HK-2 (cell line): ENCODE results near the gene PPP5C.
"Not testable (repeated sequence)": the region's sequence is repeated elsewhere in the genome, so short reads cannot be mapped to it uniquely, and the experiment has no call there.

ENCODE experiments used
- DNase-seq: peaks from one replicate; pipeline ENCODE4 v3.0.0-alpha.2; 2018; ENCODE audit not compliant: unreplicated experiment

Gene PPP5C

DNA sequence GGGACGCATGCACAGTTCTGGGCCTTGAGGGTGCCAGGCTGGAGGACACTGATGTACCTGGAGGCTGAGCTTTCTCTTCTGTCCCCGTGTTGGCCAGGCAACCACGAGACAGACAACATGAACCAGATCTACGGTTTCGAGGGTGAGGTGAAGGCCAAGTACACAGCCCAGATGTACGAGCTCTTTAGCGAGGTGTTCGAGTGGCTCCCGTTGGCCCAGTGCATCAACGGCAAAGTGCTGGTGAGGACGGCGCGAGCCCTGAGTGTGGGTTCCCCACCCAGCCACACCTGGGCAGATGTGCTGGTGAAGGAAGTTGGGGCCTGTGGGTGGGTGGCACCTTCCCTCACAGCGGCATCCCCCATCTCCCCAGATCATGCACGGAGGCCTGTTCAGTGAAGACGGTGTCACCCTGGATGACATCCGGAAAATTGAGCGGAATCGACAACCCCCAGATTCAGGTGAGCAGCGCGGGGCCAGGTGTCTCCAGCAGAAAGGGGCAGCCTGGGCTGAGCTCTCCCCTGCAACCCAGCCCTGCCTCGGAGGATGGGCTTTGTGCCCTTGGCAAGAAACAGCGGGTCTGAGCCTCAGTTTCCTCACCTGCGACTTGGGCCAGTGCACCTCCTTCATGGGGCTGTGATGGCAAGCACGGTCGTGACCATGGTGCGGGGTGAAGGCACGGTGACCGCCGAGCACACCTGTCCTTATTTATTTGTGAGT, 40.3 kb downstream of the PPP5C start:
- DNase-seq: no peak

DNA sequence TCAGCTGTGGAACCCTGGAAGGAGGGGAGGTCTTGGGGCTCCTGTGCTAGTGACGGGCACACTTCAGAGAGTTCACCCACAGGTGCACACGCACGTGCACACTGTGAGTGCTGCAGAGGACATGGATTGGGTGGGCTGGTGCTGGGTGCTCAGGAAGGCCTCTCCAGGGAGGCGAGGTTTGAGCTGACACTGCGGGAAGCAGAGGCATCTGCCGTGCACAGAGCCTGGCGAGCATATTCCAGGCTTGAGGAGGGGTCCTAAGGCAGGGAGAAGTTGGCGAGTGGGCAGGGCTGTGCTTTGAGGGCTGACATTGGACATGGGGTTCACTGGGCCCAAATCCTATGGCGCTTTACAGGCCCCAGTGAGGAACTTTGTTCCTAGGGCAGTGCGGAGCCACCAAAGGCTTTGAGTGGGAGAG, 40.8 kb downstream of the PPP5C start:
- no peak for DNase-seq

DNA sequence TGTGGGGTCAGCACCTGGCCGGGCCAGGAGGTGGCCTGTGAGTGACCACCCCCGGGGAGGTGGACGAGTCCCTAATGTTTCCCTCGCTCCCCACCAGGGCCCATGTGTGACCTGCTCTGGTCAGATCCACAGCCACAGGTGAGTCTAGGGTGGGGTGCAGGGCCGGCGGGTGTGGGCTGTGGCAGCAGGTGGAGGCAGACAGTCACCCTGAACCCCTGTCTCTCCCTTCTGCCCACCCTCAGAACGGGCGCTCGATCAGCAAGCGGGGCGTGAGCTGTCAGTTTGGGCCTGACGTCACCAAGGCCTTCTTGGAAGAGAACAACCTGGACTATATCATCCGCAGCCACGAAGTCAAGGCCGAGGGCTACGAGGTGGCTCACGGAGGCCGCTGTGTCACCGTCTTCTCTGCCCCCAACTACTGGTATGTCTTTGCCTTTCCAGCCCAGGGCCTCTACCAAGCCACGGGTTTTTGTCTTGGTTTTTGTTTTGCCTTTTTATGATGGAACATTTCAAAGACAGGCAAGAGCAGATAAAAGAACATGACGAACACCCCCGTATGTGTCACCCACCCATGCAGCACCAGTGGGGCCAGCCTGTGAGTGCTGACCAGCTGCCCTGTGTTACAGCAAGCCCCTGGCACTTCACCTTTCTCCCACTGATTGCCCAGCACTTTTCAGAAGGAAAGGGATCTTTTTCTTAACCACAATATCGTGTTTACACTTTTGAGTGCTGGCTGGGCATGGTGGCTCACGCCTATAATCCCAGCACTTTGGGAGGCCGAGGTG, 41.6 kb downstream of the PPP5C start:
- no peak for DNase-seq

DNA sequence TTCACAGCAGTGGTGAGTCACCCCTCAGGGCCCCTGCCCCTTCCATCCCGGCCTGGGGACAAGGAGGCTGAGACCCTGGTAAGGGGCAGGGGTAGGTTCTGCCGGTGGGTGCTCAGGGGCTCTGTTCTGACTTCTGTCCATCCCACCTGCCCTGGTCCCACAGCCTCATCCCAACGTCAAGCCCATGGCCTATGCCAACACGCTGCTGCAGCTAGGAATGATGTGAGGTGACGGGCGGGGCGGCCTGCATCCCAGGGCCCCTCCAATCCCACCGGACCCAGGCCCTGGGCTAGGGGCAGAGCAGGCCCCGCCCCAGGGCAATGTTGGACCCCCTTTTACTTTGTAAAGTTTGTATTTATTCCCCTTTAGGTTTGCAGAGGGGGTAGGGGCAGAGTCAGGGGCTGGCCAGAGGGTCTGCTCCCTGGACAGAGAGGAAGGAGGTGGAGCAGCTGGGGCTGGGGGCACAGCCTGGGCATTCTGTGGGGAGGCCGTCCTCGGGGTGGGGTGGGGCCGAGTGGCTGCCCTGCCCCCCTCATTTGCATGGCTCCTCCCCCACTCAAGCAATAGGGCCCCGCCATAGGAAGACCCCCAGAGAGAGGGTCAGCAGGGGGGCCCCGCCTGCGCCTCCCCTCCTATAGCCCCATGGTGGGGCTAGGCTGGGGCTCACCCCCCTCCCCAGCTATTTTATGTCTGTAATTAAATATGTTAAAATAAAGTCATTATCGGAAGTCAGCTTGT, 43.4 kb downstream of the PPP5C start:
- no peak for DNase-seq

DNA sequence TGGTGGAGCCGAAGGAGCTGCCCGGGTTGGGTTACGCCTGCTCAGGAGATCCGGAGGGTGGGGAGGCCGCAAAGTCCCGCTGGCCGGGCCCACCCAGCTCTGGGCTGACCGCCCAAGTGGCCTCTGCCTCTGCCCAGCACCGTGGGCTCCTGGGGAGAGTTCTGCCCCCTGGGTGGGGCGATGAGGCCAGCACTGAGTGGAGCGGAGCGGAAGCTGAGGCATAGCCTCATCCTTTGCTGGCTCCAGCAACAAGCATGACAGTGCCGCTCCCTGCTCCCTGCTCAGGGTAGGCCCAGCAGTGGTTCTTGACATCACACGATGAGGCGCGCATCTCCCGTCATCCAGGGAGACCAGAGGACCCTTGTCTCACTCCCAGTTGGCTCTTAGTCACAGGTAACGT, 44.0 kb downstream of the PPP5C start:
- DNase-seq: no peak

DNA sequence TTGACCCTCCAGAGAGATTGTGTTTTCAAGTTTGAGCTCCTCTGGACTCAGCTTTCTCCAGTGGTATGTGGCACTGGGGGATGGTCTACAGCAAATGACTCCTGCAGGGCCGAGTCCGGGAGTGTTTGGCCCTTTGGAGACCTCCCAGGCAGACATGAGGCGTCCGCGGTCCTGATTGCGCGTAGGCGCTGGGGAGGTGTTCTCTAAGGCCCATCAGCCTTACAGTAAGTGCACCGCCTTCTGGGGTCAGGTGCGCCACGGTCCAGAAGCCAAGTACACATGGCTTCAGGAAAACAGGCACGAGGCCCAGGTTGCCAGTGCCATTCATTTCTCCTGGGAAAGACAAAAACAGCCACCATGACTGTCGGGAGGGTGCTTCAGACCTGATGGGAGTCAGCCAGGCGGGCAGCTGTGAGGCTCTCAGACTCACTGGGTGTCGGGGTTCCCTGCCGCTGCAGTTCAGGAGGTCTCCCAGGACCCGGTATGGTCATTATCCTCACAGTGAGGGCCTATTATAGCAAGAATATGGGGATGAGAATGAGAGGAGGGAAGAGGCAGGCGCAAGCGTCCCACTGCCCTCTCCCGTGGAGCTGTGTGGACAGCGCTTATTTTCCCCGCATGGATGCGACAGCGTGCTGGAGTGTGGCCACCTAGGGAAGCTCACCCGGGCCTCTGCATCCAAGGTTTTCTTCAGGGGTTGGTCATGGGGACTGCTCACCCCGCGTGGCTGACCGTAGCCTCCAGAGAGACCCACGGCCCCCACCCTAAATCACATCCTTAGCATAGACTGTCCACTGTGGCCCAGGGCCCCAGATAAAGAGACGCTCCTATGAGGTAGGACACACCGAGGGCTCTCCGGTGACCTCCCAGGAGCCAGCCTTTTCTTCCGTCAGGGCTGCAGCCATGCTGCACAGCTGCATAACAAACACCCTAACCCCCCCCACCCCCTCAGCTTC, 44.7 kb downstream of the PPP5C start:
- DNase-seq: no peak

DNA sequence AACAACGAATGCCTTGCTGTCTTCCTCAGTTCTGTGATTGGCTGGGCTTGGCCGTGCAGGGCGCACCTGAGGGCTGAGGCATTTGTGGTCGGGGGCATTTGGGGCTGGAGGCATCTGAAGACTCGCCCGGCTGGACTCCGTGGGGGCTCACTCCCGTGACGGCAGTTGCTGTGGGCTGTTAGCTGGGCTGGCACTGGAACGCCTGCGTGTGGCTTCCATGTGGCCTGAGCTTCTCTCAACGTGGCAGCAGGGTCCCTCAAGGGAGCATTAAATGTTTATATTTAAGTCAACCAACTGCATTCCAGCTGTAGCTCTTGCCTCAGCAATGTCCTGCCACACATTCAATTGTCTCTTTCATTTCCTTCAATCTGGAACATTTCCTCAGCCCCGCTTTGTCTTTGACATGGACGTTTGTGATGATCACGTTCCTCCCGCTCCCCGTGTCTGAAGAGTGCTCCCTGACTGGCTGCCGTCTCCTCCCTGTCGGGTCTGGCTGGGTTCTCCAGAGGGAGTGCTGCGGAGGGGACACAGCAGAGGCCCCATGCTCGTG, 45.4 kb downstream of the PPP5C start:
- no peak for DNase-seq

DNA sequence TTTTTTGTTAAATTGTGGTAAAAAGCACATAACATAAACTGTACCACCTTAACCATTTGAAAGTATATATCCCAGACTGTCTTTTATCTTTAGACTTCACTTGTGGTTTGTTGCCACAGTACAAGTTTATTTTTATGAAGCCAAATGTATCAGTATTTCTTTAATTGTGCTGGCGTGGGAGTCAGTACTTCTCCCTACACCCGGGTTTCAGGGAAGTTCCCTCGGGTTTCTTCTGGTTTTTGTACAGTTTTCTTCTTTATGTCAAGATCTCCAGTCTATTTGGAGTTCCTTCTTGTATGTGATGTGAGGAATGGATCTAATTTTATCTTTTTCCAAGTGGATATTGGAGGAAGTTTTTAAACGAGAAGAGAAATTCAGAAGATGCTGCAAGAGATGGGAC, 46.0 kb downstream of the PPP5C start:
- DNase-seq: no peak

DNA sequence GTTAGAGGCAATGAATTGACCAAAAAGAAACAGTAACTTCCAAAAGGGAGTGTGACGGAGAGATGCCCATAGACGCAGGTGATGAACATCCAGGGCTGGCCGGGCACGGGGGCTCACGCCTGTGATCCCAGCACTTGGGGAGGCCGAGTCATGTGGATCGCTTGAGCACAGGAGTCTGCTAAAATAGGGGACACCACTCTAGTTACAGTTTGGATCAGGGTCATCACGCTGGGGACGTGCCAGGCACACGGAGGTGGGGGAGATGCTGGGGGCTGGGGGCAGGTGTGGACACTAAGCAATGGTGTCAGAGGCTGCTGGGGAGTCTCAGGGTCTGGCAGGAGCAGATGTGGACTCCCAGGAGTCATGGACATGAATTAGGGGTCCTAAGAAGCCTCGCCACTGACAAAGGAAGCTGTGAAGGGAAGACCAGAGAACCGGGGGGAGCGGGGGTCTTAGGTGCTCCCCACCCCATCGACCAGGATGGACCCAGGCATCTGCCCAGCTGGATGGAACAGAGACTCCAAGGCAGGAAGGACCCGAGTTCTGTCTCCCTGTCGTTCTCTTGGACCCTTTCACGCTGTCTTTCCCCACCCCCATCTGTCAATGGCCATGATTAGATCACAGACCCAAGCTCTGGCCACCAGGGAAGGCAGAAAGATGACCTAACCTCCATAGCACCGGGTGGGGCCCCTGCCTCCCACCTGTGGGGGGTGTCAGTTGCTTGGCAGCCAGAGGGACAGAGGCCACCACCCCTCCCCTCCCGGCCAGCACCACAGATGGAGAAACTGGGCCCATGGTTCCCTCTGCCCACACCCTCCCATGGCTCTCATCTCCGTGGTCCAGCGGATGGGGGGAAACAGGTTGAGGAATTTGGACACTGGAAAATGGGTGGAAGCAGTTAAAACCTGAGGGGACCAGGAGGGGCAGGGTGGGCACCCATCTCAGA, 46.8 kb downstream of the PPP5C start:
- no peak for DNase-seq

DNA sequence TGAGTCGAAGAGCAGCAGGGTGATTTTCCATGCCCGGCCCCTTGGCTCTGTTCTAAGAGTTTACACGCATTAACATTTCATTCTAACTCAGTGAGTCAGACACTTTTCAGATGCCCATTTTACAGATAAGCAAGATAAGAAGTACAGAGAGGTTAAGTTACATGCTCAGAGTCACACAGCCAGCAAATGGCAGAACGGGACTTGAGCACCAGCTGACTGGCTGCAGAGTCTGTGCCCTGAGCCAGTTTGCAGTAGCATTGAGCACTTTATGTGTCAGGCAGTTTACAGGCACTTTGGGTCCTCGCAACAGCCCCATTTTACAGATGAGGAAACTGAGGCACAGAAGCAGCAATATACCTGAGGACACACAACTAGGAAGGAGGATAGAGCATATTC, 47.5 kb downstream of the PPP5C start:
- DNase-seq: no peak

DNA sequence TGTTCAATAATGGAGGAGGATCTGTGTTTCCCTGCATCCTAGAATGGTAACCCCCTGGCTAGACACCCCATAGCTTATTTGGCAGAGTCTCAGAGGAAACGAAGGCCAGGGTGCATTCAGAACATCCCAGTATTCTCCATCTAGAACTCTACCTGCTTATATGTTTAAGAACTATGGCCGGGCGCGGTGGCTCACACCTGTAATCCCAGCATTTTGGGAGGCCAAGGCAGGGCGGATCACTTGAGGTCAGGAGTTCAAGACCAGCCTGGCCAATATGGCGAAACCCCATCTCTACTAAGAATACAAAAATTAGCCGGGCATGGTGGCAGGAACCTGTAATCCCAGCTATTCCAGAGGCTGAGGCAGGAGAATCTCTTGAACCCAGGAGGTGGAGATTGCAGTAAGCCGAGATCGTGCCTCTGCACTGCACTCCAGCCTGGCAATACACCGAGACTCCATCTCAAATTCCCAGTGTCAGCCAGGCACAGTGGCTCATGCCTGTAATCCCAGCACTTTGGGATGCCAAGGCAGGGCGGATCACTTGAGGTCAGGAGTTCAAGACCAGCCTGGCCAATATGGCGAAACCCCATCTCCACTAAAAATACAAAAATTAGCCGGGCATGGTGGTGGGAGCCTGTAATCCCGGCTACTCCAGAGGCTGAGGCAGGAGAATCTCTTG, 51.1 kb downstream of the PPP5C start:
- not testable (repeated sequence) for DNase-seq

DNA sequence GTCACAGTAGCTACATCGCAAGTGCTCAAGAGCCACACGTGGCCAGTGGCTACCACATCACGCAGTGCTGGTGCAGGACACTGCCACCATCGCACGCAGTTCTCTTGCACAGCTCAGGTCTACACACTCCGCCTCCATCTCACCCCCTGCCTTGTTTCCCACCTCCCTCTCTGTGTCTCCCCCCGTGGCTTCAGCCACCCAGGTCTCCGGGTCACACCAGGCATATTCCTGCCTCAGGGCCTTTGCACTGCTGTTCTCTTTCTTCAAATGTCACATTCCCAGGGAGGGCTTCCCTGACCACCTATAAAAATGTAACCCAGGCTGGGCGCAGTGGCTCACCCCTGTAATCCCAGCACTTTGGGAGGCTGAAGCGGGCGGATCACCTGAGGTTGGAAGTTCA, 55.8 kb downstream of the PPP5C start:
- no peak for DNase-seq

DNA sequence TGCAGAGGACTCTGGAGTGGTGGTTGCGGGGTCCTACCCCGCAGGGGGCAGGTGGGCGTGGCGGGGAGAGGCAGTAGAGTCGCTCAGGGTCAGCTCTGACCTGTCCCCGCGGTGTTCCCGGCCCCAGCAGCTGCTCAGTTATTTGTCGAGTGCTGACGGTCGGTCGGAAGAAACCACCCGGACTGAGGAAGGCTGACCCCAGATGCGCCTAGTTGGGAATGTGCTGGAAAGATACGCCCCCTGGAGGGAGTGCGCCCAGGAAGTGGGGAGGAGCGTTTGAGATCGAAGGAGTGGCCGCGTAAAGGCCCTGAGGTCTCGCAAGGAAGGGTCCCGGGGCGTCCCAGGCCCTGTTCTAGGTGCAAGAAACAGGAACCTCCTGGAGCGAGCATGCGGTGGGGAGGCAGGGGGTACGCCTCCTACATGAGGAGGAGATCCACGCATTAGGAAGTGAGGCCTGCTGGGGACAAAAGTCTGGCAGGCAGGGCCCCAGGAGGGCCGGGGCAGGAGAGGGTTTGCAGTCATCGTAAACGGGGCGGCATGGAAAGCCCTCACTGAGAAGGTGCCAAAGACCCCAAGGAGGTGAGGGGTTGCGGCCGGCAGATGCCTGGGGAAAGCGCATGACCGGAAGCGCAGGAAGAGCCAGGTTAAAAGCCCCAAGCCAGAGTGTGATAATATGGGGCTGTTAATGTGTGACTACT, 57.3 kb downstream of the PPP5C start:
- peak; percentile 69 for DNase-seq

DNA sequence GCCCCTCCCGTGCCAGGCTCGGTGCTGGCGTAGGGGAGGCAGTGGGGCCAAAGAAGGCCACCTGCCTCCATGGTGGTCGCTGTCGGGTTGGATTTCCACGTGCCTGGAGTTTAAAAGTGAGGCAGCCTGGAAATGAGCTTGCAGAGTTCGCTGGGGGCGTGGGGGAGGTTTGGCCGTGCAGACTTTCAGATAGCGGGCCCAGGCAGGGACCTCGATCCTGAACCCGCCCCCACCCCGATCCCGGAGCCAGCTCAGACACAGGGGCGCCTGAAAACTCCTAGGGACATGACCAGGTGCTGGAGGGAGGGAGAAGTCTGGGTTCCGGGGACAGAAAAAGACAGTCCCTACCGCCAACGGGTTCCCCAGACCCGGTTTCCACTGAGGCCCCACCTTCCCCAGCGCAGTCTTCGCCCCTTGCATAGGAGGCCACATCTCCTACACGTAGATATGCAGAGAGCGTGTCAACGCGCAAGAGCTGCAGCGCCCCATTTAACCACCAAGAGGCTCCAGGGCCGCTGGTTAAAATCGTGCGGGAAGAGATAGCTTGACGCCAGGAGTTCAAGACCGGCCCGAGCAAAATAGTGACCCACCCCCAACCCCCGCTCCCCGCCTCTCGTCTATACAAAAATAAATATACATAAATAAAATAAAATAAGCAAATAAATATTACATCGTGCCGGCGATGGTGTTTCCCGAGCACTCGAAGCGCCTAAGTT, 58.0 kb downstream of the PPP5C start:
- DNase-seq: no peak

DNA sequence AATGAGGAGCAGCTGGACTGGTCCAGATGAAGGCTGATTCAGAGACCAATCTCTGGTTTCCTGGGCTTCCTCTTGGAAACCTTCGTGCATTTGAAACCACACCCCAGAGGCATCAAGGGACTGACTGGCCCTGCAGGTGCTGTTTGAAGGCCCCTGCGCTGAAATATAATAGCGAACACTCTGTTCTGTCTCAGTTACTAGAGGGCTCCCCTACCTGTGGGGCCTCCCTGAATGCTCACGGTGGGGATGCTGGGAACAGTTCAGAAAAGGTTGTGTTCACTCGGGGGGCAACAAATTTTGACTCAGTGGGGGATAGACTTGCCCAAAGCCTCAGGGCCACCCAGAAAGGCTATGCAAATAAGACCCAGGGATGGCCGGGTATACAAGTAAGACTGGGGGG, 60.1 kb downstream of the PPP5C start:
- no peak for DNase-seq

DNA sequence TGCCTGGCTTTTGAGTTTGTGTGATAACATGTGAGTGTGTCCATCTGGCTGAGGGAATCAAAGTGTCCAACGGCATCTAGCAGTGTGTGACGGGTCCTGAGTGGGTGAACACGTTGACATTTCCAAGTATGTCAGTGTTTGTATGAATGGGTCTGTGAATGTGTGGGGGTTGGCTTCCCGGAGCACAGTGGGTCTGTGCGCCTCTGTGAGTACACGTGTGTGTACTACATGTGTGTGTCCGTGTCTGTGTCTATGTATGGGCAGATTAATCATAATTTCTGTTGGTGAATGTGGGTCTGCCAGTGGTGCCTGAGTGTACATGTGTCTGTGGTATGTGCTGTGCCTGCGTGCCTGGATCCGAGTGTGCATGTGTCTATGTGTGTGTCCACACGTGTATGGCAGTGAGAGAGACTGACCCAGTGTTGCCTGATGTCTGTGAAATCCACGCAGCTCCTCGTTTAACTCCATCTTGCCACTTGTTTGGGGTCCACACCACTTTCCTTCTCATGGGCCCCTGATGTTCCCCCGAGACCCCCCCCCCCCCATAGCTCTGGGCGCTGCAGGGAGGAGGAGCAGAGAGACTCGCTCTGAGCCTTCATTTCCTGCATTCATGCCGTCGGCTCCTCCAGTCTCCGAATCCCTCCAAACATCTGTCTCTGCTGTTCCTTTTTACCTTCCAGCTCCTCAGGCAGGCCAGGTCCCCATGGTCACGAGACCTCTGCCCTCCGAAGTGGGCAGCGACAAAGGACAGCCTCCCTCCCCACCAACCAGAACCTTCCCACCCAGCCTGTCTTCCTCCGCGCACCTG, 61.2 kb downstream of the PPP5C start:
- DNase-seq: no peak

DNA sequence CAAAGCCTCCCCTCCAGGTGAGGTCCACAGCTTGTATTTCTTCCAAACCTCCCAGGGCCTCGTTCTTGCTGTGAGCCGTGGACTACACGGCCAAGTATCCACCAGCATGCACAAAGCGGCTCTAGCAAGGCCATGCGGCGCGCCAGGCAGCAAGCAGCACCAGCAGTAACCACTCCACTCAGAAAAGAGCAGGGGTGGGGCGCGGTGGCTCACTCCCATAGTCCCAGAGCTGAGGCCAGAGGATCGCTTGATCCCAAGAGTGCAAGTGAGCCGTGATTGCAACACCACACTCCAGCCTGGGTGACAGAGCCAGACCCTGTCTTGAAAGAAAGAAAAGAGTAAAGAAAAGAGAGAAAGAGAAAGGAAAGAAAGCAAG, 61.8 kb downstream of the PPP5C start:
- no peak for DNase-seq

DNA sequence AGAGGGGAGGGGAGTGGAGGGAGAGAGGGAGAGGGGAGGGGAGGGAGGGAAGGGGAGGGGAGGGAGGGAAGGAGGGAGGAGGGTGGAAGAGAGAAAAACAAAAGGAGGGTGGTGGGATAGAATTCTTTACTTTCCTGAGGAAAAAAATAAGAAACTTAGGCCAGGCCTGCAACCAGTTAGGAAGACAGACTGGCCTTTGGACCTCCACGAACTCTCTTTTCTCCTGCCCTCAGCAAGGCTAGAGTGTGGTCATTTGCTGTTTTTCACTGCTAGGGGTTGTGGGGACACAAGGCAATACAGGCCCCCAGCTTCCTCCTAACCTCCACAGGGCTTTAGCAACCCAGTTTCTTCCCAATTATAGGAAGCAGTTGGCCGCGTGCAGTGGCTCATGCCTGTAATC, 62.3 kb downstream of the PPP5C start:
- DNase-seq: no peak
